Measurements from ENCODE around the gene CCND1.
A peak's percentile ranks its signal among the peaks of the same experiment; 100 is the strongest.

Gene CCND1

DNA sequence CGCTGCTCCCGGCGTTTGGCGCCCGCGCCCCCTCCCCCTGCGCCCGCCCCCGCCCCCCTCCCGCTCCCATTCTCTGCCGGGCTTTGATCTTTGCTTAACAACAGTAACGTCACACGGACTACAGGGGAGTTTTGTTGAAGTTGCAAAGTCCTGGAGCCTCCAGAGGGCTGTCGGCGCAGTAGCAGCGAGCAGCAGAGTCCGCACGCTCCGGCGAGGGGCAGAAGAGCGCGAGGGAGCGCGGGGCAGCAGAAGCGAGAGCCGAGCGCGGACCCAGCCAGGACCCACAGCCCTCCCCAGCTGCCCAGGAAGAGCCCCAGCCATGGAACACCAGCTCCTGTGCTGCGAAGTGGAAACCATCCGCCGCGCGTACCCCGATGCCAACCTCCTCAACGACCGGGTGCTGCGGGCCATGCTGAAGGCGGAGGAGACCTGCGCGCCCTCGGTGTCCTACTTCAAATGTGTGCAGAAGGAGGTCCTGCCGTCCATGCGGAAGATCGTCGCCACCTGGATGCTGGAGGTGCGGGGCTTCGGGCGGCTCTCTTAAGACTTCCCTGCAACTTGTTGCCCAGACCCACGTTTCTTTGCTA is at the start of gene CCND1:
Gene CCND1 (plus strand): TSS at position 162 of the 587 bp plus-strand sequence. CDS start 158 bp downstream, at position 320.
- peak; percentile 89 for DNase-seq

GRCh38 chr11:69592986-69593650 is 47.8 kb upstream of the CCND1 start:
- no peak for DNase-seq

GRCh38 chr11:69593851-69594250 is 47.1 kb upstream of the CCND1 start:
- no peak for DNase-seq

DNA sequence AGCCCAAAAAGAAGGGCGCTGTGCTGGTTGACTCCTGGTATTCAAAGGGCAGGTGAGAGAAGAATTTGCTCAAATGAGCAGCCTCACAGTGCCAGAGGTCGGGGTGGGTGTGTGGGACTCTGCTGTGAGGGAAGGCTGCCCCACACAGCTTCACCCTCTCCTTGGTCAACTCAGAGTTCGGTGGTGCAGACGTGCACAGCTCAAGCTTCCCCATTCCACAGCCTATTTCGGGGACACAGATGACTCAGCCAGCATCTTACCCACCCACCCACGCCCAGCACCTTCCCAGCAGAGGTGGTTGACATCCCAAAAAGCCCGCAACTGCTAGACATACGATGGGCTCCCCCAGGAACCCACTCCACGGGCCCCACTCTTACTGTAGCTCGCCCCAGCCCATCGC is 46.5 kb upstream of the CCND1 start:
- no peak for DNase-seq

DNA sequence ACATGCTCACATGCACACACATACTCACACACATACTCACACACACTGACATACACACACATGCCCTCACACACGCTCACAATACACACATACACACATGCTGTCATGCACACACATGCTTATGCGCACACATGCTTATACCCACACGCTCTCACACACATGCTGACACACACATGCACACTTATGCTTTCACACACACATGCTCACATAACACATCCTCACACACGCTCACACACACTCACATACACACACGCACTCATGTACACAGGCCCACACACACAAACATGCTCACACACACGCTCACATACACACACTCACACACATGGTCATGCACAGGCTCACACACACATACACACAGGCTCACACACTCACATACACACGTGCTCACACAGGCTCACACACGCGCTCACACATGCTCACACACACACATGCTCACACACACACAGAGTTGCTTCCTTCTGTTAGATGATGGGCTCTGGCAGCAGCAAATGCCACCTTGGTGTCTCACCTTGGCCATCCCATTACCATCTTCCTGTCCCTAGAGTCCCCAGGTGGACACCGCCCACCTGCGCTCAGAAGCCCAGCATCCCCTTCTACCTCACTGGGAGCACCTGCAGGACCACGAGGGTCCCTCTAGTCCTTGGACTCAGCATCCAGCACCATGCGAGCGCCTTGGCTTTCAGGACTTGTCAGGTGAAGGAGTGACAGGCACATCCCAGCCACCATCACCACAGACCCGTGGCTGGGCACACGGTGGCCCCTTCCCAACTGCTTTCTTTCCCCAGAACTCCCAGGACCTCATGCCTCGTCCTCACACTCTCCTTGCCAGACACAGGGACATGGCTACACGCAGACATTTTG is 44.9 kb upstream of the CCND1 start:
- no peak for DNase-seq

DNA sequence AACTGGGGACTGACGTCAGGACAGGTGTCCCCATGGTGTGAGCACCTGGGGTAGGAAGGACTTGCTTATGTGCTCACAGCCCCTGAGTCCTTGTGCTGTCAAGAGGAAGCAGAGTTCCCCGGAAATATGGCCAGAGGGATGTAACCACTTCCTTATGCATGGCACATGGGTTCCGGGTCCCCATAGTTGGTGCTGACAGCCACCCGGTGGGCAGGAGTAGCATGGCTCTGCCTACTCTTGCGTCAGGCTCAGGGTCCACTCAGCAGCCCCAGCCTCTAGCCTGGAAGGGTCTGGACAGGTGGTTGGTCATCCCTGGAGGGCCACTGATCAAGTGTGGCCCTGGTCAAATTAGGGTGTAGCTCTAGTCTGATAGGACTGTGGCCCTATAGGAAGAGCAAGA is 42.8 kb upstream of the CCND1 start:
- peak; percentile 38 for DNase-seq

DNA sequence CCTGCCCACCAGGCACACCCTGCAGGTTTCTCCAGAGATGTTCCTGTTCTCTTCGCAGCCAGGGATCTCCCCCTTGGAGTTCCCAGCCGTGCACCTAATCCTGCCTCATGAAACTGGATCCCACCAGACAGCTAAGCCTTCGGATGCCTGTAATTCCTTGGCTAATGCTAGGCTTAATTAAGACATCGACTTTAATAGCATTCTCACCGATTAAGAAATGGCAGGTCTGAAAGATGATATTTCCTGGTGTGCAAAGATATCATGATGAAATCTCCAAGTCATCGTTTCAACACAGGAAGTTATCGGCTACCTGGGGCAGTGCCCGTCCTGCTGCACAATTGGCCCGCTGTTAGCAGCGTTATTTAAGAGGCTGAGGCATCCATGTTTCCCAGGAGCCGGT is 41.5 kb upstream of the CCND1 start:
- DNase-seq, result no peak

- no peak for DNase-seq
These were observed 41.0 kb upstream of the CCND1 start for GRCh38 chr11:69600001-69600400.

DNA sequence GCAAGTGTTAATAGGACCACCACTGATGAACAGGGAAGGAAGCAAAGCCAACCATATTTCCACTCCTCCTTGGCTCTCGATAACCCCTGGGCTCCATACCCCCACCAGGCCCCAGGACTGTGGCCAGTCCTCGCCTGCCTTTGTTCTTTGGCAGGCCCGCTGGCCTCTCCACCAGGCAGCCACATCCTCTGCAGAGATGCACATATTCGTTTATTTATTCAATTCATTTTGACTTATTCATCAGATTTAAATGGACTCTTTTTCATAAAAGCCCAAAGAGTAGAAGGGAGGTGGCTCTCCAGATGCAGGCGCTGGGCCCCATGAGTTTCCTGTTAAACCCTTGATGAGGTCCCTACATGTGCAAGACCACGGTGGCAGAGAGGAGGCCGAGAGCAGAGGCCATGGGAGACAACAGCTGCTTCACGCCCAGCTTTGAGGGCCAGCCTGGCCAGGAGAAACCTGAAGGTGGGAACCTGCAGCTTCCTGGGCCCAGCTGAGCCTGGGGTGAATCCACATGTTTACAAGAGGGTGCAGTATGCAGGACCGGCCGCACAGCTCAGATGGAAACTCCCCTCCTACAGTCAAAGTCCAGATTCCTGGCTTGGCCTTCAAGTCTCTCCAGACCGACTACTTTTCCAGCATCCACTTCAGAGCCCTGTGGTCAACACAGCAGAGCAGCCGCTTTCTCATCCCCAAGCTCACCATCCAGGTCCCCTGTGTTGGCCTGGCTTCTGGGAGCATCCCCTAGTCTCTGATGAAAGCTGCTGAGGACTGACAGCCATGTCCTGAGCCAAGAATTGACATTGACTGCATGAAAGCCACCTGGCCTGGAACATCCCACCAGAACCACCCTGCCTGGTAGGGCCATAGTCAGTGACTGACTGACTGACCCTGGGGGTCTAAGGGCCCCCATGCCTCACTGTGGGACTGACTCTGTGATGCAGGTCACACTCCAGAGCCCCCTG is 39.7 kb upstream of the CCND1 start:
- DNase-seq, result no peak

- DNase-seq, result no peak
These were observed 37.7 kb upstream of the CCND1 start for GRCh38 chr11:69603111-69603836.

GRCh38 chr11:69604055-69604454 is 36.9 kb upstream of the CCND1 start:
- no peak for DNase-seq

GRCh38 chr11:69605737-69606526 is 35.0 kb upstream of the CCND1 start:
- DNase-seq, result no peak

GRCh38 chr11:69609351-69609750 is 31.6 kb upstream of the CCND1 start:
- no peak for DNase-seq

- no peak for DNase-seq
These were observed 29.1 kb upstream of the CCND1 start for GRCh38 chr11:69611548-69612526.

GRCh38 chr11:69613594-69613993 is 27.4 kb upstream of the CCND1 start:
- no peak for DNase-seq

DNA sequence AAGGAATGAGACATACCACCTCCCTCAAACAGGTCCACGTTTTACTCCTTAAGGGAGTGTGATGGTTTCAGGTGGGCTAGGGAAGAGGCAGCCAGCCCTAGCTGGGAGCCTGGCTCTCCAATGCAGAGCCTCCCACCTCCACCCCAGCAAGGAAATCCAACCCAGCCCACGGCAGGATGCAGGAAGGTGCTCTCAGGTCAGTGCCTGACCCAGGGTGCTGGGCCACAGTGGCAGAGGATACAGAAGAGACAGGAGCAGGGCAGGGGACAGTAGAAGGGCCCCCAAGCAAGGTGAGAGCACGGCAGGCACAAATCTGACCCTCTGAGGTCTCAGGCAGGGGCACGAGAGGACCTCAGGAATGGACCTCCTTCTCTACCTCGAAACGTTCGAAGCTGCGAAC is 26.9 kb upstream of the CCND1 start:
- DNase-seq, result no peak

DNA sequence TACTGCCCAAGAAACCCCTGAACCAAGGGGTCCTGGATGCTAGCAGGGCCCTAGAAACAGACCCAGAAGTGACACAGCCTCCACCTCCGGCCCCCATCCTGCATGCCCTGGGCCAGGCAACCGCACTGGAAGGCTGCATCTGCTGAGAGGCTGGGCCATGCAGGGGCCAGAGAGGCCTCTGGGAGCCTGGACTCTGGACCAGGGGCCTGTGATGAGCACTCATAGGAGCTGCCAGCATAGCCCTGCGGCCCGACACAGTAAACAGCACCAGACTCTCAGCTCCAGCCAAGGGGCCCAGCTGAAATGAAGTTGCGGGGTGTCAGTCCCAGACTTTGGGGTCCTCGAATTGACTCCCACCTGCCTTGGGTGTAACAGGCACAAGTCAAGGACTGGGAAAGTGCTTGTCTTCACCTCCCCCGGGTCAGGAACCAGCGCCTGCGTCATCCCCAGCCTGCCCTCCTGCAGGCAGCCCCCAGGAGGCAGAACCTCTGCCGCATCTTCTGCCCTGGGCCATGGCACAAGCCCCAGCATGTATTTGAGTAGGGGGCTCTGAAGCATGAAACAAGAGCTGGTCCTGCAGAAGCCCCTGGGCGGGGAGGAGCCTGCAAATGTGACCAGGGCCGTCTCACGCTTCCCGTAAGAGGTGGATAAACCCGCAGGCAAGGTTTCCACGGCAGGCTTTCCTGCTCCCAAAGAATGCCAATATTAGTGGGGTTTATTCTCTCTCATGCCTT is 25.2 kb upstream of the CCND1 start:
- no peak for DNase-seq

- no peak for DNase-seq
These were observed 23.7 kb upstream of the CCND1 start for GRCh38 chr11:69617220-69617619.

DNA sequence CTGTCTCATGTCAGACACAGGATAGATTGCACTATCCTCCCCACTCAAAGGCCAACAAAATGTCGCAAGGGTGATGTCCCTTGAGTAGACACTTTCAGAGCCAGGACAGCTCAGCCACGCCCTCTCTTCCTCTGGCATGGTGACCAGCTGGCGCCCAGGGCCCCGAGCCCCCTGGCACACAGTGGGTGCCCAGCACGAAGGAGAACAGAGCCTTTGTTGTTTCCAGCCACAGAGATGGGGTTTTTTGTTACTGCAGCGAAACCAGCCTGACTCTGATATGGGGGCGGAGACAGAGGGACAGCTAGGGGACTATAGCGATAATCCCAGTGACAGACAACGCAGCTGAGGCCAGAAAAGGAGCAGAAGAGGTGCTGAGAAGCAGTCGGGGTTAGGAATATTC is 23.3 kb upstream of the CCND1 start:
- no peak for DNase-seq

Data from EL (cell line).